Stimulated activated CD4-positive, alpha-beta T cell treated with anti-CD3 and anti-CD28 coated beads, Interleukin-4, amount 100 ng/mL, for 4 hours (primary cell): ENCODE data around the gene PRRT2.

ENCODE experiments used
- DNase-seq, 2 experiments: peaks; one replicate each; pipeline ENCODE4 v3.0.0-alpha.2; 2020

PRRT2 gene

DNA sequence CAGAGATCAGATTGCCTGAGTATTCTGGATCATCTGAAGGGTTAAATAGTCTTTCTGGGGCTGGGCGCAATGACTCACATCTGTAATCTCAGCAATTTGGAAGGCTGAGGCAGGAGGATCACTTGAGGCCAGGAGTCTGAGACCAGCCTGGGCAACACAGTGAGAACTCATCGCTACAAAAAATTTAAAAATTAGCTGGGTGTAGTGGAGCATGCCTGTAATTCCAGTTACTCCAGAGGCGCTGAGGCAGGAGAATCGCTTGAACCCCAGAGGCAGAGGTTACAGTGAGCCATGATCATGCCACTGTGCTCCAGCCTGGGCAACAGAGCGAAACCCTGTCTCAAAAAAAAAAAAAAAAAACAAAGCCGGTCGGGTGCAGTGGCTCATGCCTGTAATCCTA lies 23.9 kb downstream of the PRRT2 start:
- DNase-seq: no peak

DNA sequence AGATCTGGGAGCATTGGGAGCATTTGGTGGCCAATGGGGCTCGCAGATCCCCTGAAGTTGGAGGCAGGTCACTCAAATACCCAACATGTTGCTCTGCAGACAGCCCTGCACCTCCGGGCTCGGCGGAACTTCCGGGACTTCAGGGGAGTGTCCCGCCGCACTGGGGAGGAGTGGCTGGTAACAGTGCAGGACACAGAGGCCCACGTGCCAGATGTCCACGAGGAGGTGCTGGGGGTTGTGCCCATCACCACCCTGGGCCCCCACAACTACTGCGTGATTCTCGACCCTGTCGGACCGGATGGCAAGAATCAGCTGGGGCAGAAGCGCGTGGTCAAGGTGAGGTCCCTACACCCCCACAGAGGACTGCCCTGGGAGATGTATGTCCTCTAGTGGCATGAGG lies 24.6 kb downstream of the PRRT2 start:
- DNase-seq: no peak

DNA sequence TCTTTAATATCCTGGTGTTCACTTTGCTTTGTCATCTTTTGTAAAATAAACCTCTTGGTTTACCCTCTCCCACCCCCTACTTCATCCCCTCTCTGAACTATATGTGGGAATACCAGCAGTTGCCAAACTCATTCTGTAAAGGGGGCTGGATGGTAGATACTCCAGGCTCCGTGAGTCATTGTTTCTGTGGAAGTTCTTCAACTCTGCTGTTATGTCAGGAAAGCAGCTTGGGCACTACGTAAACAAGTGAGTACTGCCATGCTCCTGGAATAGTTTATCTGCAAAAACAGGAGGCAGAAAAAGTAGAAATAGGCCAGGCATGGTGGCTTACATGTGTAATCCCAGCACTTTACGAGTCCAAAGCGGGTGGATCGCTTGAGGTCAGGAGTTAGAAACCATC lies 25.8 kb downstream of the PRRT2 start:
- no peak for DNase-seq

DNA sequence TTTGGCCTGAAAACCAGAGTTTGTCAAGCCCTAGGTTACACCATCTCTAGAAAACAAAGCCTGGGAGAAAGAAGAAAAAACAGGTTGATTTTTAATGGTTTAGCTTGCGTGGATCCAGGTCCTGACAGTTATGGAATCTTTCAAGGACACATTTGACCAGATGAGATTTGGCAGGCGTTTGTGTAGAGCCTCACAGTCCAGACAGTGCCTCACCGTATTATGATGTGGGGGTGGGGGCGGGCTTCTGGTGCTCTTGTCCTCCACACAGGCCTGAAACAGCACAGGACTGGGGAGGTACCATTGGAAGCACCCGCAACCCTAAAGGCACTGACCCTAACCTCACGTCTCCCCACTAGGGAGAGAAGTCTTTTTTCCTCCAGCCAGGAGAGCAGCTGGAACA lies 27.8 kb downstream of the PRRT2 start:
- no peak for DNase-seq

DNA sequence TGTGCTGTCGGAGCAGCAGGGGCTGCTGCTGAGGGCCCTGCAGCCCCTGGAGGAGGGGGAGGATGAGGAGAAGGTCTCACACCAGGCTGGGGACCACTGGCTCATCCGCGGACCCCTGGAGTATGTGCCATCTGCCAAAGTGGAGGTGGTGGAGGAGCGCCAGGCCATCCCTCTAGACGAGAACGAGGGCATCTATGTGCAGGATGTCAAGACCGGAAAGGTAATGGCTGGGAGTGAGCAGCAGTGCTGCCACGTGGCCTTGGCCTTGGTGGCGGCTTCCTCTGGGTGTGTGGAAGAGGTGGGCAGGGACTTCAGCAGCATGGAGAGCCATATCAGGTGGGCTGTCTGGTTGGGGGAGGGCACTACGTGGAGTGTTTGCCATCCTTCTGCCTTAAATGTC lies 28.2 kb downstream of the PRRT2 start:
- no peak for DNase-seq

DNA sequence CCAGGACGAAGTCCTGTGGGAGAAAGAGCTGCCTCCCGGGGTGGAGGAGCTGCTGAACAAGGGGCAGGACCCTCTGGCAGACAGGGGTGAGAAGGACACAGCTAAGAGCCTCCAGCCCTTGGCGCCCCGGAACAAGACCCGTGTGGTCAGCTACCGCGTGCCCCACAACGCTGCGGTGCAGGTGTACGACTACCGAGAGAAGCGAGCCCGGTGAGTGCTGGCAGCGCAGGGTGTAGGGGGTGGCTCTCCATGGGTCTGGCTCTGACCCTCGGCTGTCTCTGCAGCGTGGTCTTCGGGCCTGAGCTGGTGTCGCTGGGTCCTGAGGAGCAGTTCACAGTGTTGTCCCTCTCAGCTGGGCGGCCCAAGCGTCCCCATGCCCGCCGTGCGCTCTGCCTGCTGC lies 29.6 kb downstream of the PRRT2 start:
- no peak for DNase-seq

DNA sequence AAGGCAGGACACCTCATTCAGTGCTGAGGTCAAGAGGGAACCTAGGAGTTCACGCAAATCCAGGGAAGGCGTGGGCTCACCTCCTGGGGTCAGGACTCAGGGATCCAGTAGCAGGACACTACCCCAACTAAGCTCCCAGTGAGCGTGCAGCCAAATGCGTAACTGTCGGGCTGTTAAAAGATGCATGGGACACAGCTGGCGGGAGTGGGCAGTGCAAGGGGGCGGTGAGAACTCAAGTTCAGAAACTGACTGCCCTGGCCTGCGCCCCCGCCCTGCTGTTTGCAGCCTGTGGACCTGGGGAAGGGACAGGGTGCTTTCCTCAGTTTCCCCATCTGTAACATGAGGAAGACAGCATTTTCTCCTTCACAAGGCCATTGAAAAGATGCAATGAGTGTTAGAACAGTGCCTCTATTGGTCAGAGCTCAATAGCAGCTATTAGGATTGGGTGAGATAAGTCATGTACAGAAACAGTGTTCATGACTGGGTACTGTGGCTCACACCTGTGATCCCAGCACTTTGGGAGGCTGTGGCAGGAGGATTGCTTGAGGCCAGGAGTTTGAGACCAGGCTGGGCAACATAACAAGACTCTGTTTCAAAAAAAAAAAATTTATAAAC lies 30.8 kb downstream of the PRRT2 start:
- DNase-seq: no peak

DNA sequence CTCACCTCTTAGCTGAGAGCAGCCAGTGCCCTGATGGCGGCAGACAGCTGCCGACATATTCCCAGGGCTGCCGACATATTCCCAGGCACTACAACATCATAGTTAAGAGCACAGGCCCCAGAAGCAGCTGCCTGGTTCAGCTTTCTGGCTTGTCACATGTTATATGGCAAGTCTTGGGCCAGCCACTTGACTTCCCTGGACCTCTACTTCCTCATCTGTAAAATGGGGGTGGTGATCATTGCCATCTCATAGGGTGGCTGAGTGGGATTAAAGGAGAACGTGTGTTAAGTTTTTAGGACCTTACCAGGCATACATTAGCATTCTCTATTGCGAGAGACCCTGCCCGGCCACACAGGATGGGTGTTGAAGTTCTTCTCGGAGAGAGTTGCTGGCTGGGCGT lies 31.9 kb downstream of the PRRT2 start:
- DNase-seq: no peak

DNA sequence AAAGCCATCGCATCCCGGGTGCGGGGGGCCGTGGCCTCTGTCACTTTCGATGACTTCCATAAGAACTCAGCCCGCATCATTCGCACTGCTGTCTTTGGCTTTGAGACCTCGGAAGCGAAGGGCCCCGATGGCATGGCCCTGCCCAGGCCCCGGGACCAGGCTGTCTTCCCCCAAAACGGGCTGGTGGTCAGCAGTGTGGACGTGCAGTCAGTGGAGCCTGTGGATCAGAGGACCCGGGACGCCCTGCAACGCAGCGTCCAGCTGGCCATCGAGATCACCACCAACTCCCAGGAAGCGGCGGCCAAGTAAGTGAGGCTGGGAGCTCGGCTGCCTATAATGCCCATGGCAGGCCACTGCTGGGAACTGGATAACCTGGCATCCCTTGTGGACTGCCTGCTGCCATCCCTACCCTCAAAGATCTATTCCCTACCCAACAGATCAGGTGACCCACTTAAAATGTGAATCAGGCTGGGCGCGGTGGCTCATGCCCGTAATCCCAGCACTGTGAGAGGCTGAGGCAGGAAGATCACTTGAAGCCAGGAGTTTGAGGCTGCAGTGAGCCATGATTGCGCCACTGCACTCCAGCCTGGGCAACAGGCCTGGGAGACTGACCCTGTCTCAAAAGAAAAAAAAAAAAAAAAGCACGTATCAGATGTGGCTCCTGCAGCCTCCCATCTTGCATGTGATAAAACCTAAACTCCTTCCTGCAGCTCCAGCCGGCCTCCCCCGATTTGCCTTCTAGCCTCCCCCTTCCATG lies 32.8 kb downstream of the PRRT2 start:
- no peak for DNase-seq

DNA sequence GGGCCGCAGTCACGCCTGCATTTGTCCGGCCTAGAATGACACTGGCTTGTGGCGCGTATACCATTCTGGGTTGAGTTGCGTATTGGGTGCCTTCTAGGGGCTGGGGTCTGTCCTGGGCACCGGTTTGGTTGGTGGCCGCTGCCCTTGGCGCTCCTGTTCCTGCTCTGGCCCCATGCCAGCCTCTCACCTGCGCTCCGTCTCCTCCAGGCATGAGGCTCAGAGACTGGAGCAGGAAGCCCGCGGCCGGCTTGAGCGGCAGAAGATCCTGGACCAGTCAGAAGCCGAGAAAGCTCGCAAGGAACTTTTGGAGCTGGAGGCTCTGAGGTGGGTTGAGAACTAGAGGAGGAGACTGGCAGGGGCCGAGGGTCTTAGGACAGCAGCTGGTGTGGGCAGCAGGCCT lies 33.7 kb downstream of the PRRT2 start:
- DNase-seq: no peak

DNA sequence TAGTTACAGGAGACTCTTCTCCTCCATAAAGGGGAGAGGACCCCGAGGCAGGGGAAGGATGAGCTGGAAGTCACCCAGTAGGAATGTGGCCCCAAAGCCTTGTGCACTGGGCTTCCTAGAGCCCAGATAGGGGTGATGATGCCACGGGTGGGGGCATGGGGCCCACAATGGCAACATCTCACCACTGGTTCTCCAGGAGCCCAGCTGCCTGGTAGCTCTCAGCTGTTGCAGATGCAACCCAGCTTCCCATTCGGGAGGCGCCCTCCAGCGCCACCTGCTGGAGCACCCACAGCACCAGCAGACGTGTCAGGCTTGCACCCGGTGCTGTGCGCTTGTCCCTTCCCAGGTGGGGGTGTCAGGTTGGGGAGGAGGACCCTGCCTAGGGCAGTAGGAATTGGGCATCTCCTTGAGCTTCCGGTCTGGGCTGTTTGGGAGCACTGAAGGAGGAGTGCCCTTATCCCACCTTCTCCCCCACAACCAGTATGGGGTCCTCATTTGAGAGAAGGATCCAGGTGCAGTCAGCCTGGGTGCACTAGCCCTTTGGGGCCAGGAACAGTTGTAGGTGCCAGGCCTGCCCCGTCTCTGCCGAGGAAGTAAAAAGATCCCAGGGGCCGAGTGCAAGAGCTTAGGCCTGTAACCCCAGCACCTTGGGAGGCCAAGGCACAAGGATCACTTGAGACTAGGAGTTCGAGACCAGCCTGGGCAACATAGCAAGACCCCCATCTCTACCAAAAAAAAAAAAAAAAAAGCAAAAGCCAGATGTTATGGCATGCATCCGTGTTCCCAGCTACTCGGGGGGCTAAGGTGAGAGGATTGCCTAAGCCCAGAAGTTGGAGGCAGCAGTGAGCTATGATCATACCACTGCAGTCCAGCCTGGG lies 36.7 kb downstream of the PRRT2 start:
- DNase-seq: peak; percentile 75 to 85

DNA sequence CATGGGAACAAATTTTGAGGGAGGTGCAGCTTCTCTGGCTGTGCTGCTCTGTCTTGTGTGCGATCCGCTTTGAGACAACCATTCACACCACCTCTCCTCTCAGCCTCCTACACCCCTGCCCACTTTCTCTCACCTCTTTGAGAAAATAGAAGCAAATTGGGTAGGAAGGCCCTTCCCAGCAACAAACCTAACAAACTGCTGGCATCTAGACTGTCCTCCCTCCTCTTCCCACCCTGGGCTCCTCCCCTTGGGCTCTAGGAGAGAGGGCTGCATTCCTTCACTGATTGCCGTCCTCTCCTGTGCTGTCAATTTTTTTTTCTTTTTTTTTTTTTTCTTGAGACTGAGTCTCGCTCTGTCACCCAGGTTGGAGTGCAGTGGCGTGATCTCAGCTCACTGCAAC lies 37.5 kb downstream of the PRRT2 start:
- no peak for DNase-seq

DNA sequence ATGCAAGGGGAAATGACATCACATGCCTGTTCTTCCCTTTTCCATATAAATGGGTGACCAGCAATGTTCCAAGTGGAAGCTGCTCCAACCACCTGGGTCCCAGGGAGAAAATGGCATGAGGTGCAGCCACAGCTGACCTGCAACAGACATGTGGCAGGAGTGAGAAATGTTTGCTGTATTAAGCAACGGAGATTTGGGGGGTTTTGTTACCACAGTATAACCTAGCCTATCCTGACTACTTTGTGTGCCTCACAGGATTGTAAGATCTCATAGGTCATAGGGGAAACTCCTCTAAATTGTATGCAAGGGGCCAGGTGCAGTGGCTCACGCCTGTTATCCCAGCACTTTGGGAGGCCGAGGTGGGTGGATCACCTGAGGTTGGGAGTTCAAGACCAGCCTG lies 39.0 kb downstream of the PRRT2 start:
- no peak for DNase-seq

DNA sequence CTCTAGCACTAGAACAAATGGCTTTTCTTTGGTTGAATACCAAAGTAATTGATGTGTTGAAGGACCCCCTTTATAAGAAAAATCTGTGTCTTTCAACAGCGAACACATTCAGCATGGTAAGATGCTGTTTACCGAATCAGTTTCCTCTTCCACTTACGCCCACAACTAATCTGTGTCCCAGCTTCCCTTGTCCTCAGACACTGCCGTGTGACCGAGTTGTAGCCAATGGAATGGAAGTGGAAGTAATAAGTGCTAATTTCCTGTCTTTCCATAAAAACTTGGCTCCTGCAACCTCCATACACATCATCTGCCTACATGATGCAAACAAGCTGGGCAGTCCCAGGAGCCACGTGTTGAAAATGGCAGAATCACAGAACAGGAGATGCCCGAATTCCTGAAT lies 40.7 kb downstream of the PRRT2 start:
- DNase-seq: no peak

DNA sequence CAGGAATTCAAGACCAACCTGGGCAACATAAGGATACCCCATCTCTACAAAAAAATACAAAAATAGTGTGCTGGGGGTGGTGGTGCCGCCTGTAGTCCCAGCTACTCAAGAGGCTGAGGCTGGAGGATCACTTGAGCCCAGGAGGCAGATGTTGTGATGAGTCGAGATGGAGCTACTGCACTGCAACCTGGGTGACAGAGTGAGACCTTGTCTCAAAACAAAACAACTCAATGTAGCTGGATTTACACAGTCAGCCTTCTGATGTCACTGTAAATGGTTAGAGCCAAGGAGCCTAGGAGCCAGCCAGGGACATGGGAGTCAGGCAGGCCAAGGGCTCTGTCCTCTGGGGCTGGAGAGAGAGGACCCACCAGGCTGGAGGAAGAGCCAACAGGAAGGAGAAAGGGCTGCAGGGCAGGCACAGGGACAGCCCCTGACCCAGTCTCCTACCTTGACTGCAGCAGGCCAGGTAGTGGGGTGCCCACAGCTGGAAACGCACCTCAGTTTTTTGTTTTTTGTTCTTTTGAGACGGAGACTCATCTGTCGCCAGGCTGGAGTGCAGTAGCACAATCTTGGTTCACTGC lies 42.6 kb downstream of the PRRT2 start:
- no peak for DNase-seq

DNA sequence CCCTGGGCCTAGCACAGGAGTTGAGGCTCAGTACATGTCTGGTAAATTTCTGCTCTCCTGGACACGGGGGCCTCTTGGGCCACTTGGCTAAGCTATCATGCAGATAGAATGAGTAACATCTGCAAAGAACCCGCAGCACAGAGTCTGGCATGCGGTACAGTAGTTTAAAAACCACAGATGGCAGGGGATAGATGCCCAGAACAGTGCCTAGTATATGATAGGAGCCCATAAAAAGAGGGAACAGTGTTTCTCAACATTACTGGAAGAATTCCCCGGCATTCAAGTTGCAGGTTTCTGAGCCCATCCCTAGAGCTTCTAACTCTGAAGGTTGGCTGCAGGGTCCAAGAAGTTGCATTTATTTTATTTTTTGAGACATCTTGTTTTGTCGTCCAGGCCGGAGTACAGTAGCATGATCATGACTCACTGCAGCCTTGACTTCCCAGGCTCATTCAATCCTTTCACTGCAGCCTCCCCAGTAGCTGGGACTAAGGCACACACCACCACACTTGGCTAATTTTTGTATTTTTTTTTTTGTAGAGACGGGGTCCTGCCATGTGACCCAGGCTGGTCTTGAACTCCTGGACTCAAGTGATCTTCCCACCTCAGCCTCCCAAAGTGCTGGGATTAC lies 45.3 kb downstream of the PRRT2 start:
- DNase-seq: no peak

DNA sequence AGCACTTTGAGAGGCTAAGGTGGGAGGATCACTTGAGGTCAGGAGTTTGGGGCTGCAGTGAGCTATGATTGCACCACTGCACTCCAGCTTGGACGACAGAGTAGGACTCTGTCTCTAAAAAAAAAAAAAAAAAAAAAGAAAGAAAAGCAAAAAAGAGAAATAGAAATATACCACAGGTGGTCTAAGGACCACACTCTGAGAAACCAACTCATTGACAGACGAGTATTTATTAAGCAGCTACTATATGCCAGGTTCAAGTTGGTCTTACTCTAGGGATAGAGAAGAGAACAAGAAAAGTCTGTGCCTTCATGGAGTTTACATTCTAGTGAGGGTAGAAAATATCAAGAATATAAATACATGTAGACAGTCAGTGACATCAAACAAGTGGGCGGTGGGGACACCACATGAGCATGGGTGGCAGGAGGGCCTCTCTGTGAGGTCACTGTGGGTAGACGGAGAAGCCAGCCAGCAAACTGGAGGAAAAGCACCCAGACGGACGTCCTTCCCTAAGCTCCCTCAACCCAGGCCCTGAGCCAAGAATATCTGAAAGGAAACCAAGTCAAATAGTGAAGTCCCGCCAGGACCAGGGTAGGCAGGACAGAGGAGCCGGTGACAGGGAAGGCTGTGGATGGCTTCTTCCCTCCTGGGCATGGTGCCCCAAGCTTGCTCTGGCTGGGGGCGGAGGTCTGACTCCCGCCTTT lies 46.3 kb downstream of the PRRT2 start:
- no peak for DNase-seq

DNA sequence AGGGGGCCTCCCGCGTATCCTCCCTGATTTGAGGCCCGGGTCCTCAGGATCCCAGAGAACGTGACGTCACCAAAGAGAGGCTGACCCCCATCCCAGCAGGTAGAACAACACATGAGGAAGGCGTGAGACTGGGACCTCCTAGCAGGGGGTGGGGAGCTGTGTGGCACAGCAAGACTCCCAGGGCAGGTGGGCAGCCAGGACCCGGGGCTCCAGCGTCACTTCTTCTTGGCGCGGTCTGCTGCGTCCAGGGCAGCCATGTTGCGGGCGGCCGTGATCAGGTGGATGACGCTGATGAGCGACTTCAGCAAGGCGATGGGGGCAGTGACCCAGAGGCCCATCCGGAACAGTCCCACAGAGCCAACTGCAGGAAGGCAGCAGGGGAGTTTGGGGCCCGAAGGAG lies 47.0 kb downstream of the PRRT2 start:
- DNase-seq: no peak

DNA sequence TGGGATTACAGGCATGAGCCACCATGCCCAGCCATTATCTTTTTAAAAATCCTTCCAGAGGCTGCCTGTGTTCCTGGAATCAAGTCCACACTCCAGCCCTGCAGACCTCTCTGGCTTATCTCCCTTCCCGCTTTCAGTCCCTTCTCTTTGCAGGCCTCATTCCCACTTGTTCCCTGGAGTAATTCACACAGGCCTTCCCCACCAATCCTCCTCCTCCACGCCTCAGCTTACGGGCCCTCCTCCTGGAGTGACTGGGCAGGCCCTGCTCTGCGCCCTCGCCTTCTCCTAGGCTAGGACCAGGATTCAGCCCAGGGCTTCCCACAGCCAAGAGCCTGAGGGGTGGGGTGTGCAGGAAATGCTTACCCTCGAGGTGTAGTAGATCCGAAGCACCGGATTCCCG lies 48.2 kb downstream of the PRRT2 start:
- no peak for DNase-seq

DNA sequence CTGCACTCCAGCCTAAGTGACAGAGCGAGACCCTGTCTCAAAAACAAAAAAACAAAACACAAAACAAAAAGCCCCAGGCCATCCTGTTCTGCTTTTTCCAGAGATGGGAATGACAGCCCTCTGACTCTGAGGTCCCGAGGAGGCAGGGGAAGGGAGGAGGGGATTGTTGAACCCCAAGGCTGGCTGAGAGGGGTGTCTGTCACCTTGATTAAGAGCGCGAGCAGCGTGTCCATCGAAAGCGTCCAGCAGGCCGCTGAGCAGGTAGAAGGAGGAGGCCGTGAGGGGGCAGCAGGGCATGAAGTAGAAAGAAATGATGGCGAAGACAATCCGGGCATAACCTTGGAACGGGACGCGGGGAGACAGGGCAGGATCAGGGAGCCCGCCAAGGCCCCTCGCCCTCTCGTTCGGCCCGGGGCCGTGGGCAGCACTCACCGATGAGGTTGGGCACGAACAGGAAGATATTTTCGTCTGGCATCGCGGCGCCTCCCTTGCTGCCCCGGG lies 50.4 kb downstream of the PRRT2 start:
- DNase-seq: no peak

DNA sequence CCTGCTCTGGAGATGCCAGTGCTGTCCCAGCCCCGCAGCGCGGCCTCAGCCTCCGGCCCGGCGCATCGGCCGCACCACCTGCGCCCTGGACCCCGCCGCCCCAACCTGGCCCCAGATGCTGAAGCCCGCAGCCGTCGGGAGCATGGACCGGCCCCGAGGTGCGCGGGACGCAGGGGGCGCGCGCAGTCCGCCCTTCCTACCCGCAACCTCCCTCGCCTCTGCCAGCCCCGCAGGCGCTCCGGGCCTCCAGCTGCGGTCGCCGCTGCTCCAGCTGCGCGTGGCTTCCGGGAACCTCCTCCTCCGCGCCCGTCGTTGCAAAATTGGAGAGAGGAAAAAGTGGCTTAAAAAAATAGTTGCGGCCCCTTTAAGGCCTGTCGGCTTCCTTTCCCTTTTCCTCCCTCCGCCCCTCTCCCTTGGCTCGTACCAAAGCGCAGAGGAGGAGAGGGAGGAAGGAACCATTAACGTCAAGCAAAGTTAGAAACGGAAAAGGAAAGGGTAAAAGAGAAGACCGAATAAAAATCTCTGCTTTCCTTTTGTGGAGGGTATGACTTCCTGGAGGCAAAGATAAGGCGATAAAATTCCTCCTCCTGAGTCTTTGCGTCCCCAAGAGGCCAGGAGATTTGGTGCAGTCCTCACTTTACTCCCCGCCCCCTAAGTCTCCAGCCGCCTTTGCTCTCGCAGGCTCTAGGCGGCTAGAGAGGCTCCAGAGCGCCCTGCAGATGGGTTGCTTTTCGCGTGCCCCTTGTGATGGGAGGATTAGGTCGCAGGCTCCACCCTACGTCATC lies 51.1 kb downstream of the PRRT2 start, which contains the start of gene CDIPT:
TSS of gene CDIPT (minus strand) at position 343 of the 785 bp plus-strand sequence. CDS start 369 bp downstream, outside the sequence.
- DNase-seq: peak; percentile 88 to 92
